Thymus (tissue), 11 donors: ENCODE measurements around the gene TTC9B. TPM values are rescaled to one million over a fixed set of nuclear protein-coding genes. Genes with fewer than 3 reads are reported as not detected.

Source experiments
- DNase-seq, 9 donors: peaks; one replicate each; pipeline ENCODE4 v3.0.0-alpha.2; 2013; ENCODE audit warnings: low spot score in 9 of 9, low read depth in 6 of 9, missing footprints in 1 of 9
- H3K27ac ChIP-seq, 2 donors: one replicate each; pipeline ENCODE4 v1.5.1; 2013; ENCODE audit warnings: control low read depth in 1 of 2, low read depth in 1 of 2, low read length in 1 of 2, mild to moderate bottlenecking in 1 of 2, moderate library complexity in 1 of 2
- H3K27me3 ChIP-seq, 2 donors: one replicate each; pipeline ENCODE4 v1.5.1; 2013; ENCODE audit warnings: low read length in 1 of 2; ENCODE audit not compliant: control insufficient read depth in 2 of 2, insufficient read depth in 1 of 2
- H3K36me3 ChIP-seq, 2 donors: one replicate each; pipeline ENCODE4 v1.5.1; 2013; ENCODE audit warnings: low read length in 1 of 2, mild to moderate bottlenecking in 1 of 2, moderate library complexity in 1 of 2; ENCODE audit not compliant: control insufficient read depth in 2 of 2, insufficient read depth in 2 of 2
- H3K4me1 ChIP-seq, 2 donors: one replicate each; pipeline ENCODE4 v1.5.1; 2013; ENCODE audit warnings: low read length in 2 of 2; ENCODE audit not compliant: control insufficient read depth in 2 of 2, insufficient read depth in 2 of 2
- H3K4me3 ChIP-seq, 2 donors: one replicate each; pipeline ENCODE4 v1.5.1; 2013; ENCODE audit warnings: low read length in 2 of 2, control low read depth in 1 of 2, mild to moderate bottlenecking in 1 of 2
- H3K9me3 ChIP-seq, 2 donors: one replicate each; pipeline ENCODE4 v1.5.1; 2013; ENCODE audit warnings: low read length in 1 of 2, mild to moderate bottlenecking in 1 of 2; ENCODE audit not compliant: control insufficient read depth in 2 of 2, insufficient read depth in 1 of 2
- WGBS: extraction: QIAGEN DNeasy Blood & Tissue Kit; methylation state at CpG from one replicate; pipeline ENCODE4 v1.1.7; 2013; 5-methylcytosine and 5-hydroxymethylcytosine counted together
- polyA plus RNA-seq: library from polyadenylated mRNA; stranded (reverse); fragments of 200-250 nt; gene quantifications from one replicate; pipeline ENCODE4 v1.2.3, GENCODE V29; 2013
- total RNA-seq: library from RNA; stranded (reverse); fragments of 120-200 nt; gene quantifications from one replicate; pipeline ENCODE4 v1.2.4, GENCODE V29; 2013
- donor health status: healthy.

Gene TTC9B
- total and polyA plus RNA-seq, 2 donors: 0.11 TPM; not detected in 1

- peaks cover 0 to 5% of the 10 kb centered on the region in 2 donors for H3K4me1 ChIP-seq
- DNase-seq: no peak
- peaks cover 42 to 45% of the 10 kb centered on the region in 2 donors for H3K36me3 ChIP-seq
- H3K27me3 ChIP-seq: no peaks in the 10 kb centered on the region
- no peak overlapping the region for H3K4me3 ChIP-seq
- H3K9me3 ChIP-seq: peaks cover 0 to 4% of the 10 kb centered on the region in 2 donors
- H3K27ac ChIP-seq: no peak overlapping the region
- WGBS: 98% methylated on average over 24 of the region's 24 CpGs
Observed at GRCh38 chr19:40263440-40264313, 45.5 kb upstream of the TTC9B start.

- Histone ChIP-seq H3K4me1 (peaks cover 0 to 2% of the 10 kb centered on the region in 2 donors), H3K27ac (no peak overlapping the region), H3K27me3 (no peaks in the 10 kb centered on the region), H3K4me3 (no peak overlapping the region), H3K9me3 (peaks cover 0 to 4% of the 10 kb centered on the region in 2 donors), H3K36me3 (peaks cover 37 to 38% of the 10 kb centered on the region in 2 donors)
- DNase-seq: no peak
- 97% methylated on average over 3 of the region's 3 CpGs for WGBS
Observed at GRCh38 chr19:40262422-40262821, 44.2 kb upstream of the TTC9B start.

- DNase-seq: no peak
- 94% methylated on average over 8 of the region's 8 CpGs for whole genome bisulfite sequencing
- Histone ChIP-seq H3K36me3 (peaks cover 45% of the 10 kb centered on the region in 2 donors), H3K9me3 (peaks cover 0 to 4% of the 10 kb centered on the region in 2 donors), H3K27me3 (no peaks in the 10 kb centered on the region), H3K27ac (no peak overlapping the region), H3K4me1 (peaks cover 0 to 2% of the 10 kb centered on the region in 2 donors), H3K4me3 (no peak overlapping the region)
Observed at GRCh38 chr19:40261631-40262030, 43.4 kb upstream of the TTC9B start.

- no peak for DNase-seq
- Histone ChIP-seq H3K4me3 (no peak overlapping the region), H3K27ac (no peak overlapping the region), H3K4me1 (no peaks in the 10 kb centered on the region), H3K36me3 (peaks cover 51 to 54% of the 10 kb centered on the region in 2 donors), H3K27me3 (no peaks in the 10 kb centered on the region), H3K9me3 (no peaks in the 10 kb centered on the region)
- WGBS: 95% methylated on average over 9 of the region's 9 CpGs
Observed at GRCh38 chr19:40257096-40257517, 38.9 kb upstream of the TTC9B start.

GRCh38 chr19:40256512-40256911 is 38.3 kb upstream of the TTC9B start:
- H3K4me1 ChIP-seq: no peaks in the 10 kb centered on the region
- no peak for DNase-seq
- no peaks in the 10 kb centered on the region for H3K27me3 ChIP-seq
- H3K27ac ChIP-seq: no peak overlapping the region
- H3K36me3 ChIP-seq: peaks cover 53 to 54% of the 10 kb centered on the region in 2 donors
- WGBS: 99% methylated on average over 8 of the region's 8 CpGs
- no peak overlapping the region for H3K4me3 ChIP-seq
- no peaks in the 10 kb centered on the region for H3K9me3 ChIP-seq

- WGBS: 98% methylated on average over 3 of the region's 3 CpGs
- no peak for DNase-seq
Observed at GRCh38 chr19:40255619-40256166, 37.5 kb upstream of the TTC9B start.

GRCh38 chr19:40254714-40255418 is 36.7 kb upstream of the TTC9B start:
- DNase-seq: no peak
- peaks cover 60 to 66% of the 10 kb centered on the region in 2 donors for H3K36me3 ChIP-seq
- H3K27me3 ChIP-seq: no peaks in the 10 kb centered on the region
- no peak overlapping the region for H3K4me3 ChIP-seq
- 98% methylated on average over 16 of the region's 16 CpGs for WGBS
- H3K4me1 ChIP-seq: no peaks in the 10 kb centered on the region
- H3K9me3 ChIP-seq: no peaks in the 10 kb centered on the region
- H3K27ac ChIP-seq: no peak overlapping the region

More at GRCh38 chr19:40255619-40256166, 37.5 kb upstream of the TTC9B start:
- Histone ChIP-seq H3K27me3 (no peaks in the 10 kb centered on the region), H3K4me1 (no peaks in the 10 kb centered on the region), H3K27ac (no peak overlapping the region), H3K9me3 (no peaks in the 10 kb centered on the region), H3K36me3 (peaks cover 53 to 61% of the 10 kb centered on the region in 2 donors), H3K4me3 (no peak overlapping the region)

- 96% methylated on average over 8 of the region's 8 CpGs for WGBS
- no peak overlapping the region for H3K27ac ChIP-seq
- no peak for DNase-seq
- no peak overlapping the region for H3K4me3 ChIP-seq
- no peaks in the 10 kb centered on the region for H3K9me3 ChIP-seq
- peaks cover 70 to 72% of the 10 kb centered on the region in 2 donors for H3K36me3 ChIP-seq
- H3K4me1 ChIP-seq: no peaks in the 10 kb centered on the region
- H3K27me3 ChIP-seq: no peaks in the 10 kb centered on the region
Observed at GRCh38 chr19:40253611-40254092, 35.5 kb upstream of the TTC9B start.

GRCh38 chr19:40252395-40252794 is 34.2 kb upstream of the TTC9B start:
- H3K27me3 ChIP-seq: no peaks in the 10 kb centered on the region
- no peak overlapping the region for H3K4me3 ChIP-seq
- H3K9me3 ChIP-seq: no peaks in the 10 kb centered on the region
- H3K27ac ChIP-seq: no peak overlapping the region
- 96% methylated on average over 7 of the region's 7 CpGs for whole genome bisulfite sequencing
- H3K36me3 ChIP-seq: peaks cover 72 to 76% of the 10 kb centered on the region in 2 donors
- H3K4me1 ChIP-seq: no peaks in the 10 kb centered on the region
- DNase-seq: no peak
